Measurements from ENCODE around the gene TMA7B. TPM values are rescaled to one million over a fixed set of nuclear protein-coding genes. Genes with fewer than 3 reads are reported as not detected.

TMA7B gene
- total RNA-seq, 2 experiments from 2014 or later: 8.6 to 8.7 TPM

DNA sequence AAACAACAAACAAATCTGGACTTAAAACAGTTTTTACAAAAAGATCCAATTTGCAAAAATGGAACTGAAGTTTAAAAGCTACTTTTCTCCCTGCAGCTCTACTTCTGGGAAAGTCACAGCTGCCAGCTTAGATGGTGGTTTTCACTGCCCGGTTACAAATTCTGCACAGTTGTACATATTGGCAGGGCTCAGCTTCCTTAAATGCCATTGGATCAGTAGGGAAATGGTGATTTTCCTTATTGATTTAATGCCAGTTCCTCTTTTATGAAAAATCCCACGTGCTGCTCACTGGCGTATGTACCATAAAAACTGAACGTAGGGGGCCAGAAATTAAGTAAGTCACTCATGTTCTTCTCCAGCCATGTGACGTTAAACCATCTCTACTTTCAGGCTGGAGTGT, 36.5 kb upstream of the TMA7B start:
- CTCF ChIA-PET: interaction anchor here (1.9 to 11.3 kb wide), 5 partner anchors 10 to 100 kb away, joined by 6 to 242 read pairs (median 42); no protein-coding TSS in a partner anchor
- no peak for DNase-seq
- H3K4me1 Mint-ChIP-seq (ENCODE audit: low read depth): peaks cover 65% of the 10 kb centered on the region
- H3K27me3 Mint-ChIP-seq (ENCODE audit: low read depth): no peaks in the 10 kb centered on the region
- no peak overlapping the region for H3K4me3 Mint-ChIP-seq
- H3K36me3 Mint-ChIP-seq (ENCODE audit: low read depth): peaks cover 66% of the 10 kb centered on the region
- ATAC-seq: no peak
- POLR2A ChIA-PET: interaction anchor here (1.7 to 11.3 kb wide), 3 partner anchors 9 to 23 kb away, joined by 8 to 412 read pairs (median 17); partner anchors contain the start of gene GRAP2
- H3K9me3 Mint-ChIP-seq (ENCODE audit: insufficient read depth): no peaks in the 10 kb centered on the region
- no peak overlapping the region for H3K27ac Mint-ChIP-seq

DNA sequence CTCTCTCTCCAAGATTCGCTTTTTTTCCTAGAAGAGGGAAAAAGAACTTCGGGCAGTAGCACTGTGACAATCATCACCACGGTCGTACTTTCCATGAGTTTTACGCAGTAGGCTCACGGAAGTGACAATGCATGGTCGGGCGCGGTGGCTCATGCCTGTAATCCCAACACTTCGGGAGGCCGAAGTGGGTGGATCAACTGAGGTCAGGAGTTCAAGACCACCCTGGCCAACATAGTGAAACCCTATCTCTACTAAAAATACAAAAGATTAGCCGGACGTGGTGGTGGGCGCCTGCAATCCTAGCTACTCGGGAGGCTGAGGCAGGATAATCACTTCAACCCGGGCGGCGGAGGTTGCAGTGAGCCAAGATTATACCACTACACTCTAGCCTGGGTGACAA, 35.9 kb upstream of the TMA7B start:
- POLR2A ChIA-PET: interaction anchor here (1.1 to 11.3 kb wide), 5 partner anchors 9 to 24 kb away, joined by 5 to 412 read pairs (median 17); partner anchors contain the start of gene GRAP2
- H3K9me3 Mint-ChIP-seq (ENCODE audit: insufficient read depth): no peaks in the 10 kb centered on the region

DNA sequence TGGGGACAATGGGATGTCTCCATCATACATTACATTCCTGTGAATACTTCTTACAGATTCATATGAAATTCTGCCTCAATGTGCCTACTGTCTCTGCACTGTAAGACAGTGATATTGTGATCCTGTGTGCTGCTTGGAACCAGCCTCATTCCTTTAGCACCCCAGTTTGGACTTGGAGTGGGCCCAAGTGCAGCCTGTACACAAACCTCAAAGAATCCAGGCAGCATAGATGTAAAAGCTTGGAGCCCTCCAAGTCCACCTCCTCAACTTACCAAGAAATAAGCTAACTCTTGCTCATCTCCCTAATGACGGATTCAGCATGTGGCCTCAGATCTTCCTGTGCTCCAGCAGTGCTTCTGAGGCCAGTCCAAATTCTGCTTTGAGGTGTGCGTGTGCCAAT, 34.9 kb upstream of the TMA7B start:
- Mint-ChIP-seq H3K27me3 (ENCODE audit: low read depth) (no peaks in the 10 kb centered on the region), H3K27ac (no peak overlapping the region), H3K4me3 (no peak overlapping the region)

More for the DNA sequence above, 35.9 kb upstream of the TMA7B start:
- H3K4me1 Mint-ChIP-seq (ENCODE audit: low read depth): peaks cover 64% of the 10 kb centered on the region
- H3K27me3 Mint-ChIP-seq (ENCODE audit: low read depth): no peaks in the 10 kb centered on the region
- H3K36me3 Mint-ChIP-seq (ENCODE audit: low read depth): peaks cover 66% of the 10 kb centered on the region
- CTCF ChIA-PET: interaction anchor here (0.9 to 11.3 kb wide), 8 partner anchors 9 to 424 kb away, joined by 3 to 242 read pairs (median 14); no protein-coding TSS in a partner anchor
- no peak overlapping the region for H3K27ac Mint-ChIP-seq
- DNase-seq: no peak
- no peak for ATAC-seq
- no peak overlapping the region for H3K4me3 Mint-ChIP-seq

GRCh38 chr22:39925909-39926679, 34.1 kb upstream of the TMA7B start:
- ATAC-seq: peak; percentile 32
- ChIA-PET CTCF (interaction anchor here (1.1 to 11.3 kb wide), 13 partner anchors 8 to 111 kb away, joined by 3 to 242 read pairs (median 6); partner anchors contain the start of gene GRAP2), POLR2A (interaction anchor here (0.6 to 11.3 kb wide), 13 partner anchors 7 to 152 kb away, joined by 3 to 412 read pairs (median 5); partner anchors contain the start of gene GRAP2)
- H3K36me3 Mint-ChIP-seq (ENCODE audit: low read depth): peaks cover 49% of the 10 kb centered on the region
- no peaks in the 10 kb centered on the region for H3K9me3 Mint-ChIP-seq (ENCODE audit: insufficient read depth)
- peaks cover 46% of the 10 kb centered on the region for H3K4me1 Mint-ChIP-seq (ENCODE audit: low read depth)
- H3K27me3 Mint-ChIP-seq (ENCODE audit: low read depth): no peaks in the 10 kb centered on the region
- H3K4me3 Mint-ChIP-seq: no peak overlapping the region
- H3K27ac Mint-ChIP-seq: no peak overlapping the region
- DNase-seq: no peak

More for the DNA sequence above, 34.9 kb upstream of the TMA7B start:
- POLR2A ChIA-PET: interaction anchor here (0.6 to 11.3 kb wide), 10 partner anchors 8 to 151 kb away, joined by 3 to 412 read pairs (median 6); partner anchors contain the start of gene GRAP2
- CTCF ChIA-PET: interaction anchor here (0.9 to 11.3 kb wide), 11 partner anchors 8 to 423 kb away, joined by 3 to 242 read pairs (median 6); partner anchors contain the start of gene GRAP2
- peak; percentile 0 for ATAC-seq
- DNase-seq: no peak
- H3K9me3 Mint-ChIP-seq (ENCODE audit: insufficient read depth): no peaks in the 10 kb centered on the region
- peaks cover 56% of the 10 kb centered on the region for H3K36me3 Mint-ChIP-seq (ENCODE audit: low read depth)
- peaks cover 54% of the 10 kb centered on the region for H3K4me1 Mint-ChIP-seq (ENCODE audit: low read depth)

DNA sequence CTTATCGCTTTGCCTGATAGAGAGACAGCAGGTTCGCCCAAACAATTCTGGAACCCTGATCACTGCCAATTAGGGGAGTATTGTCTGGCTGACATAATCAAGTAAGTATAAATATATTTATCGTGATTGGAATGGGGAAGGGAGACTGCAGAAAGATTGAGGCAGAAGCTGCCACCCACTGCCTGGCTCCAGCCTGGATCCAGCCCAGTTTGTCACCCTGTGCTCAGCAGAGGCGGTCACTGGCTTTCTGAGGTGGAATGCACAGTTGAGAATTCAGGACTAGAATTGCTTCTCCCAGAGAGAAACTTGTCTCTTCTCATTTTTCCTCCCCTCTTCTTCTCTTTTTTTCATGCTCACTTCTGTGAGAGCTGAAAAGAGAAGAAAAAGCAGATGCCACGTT, 33.4 kb upstream of the TMA7B start:
- Mint-ChIP-seq H3K4me3 (no peak overlapping the region), H3K36me3 (ENCODE audit: low read depth) (peaks cover 47% of the 10 kb centered on the region), H3K9me3 (ENCODE audit: insufficient read depth) (no peaks in the 10 kb centered on the region), H3K27me3 (ENCODE audit: low read depth) (no peaks in the 10 kb centered on the region), H3K4me1 (ENCODE audit: low read depth) (peaks cover 41% of the 10 kb centered on the region), H3K27ac (no peak overlapping the region)
- ChIA-PET POLR2A (interaction anchor here (0.6 to 11.3 kb wide), 9 partner anchors 8 to 474 kb away, joined by 3 to 412 read pairs (median 5); partner anchors contain the start of gene GRAP2), CTCF (interaction anchor here (1.1 to 11.3 kb wide), 10 partner anchors 9 to 97 kb away, joined by 3 to 242 read pairs (median 6); partner anchors contain the start of gene GRAP2)
- DNase-seq: no peak
- no peak for ATAC-seq

DNA sequence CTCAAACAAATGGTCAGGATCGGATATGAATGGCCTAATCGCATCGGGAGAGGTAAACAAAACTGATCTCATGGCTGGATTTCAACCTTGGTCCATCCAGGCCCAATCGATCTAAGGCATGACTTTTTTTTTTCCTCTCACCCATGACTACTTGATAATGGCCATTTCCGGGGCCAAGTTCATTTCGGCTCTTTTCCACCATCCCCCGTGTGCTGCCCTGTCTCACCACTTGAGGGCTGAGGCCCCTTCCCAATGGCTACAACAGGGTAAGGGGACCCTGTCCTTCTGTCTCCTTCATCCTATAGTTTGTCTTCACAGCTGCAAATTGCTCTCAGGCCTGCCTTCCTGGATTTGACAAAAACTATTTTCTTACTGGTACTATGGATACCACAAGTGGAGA, 32.7 kb upstream of the TMA7B start:
- Mint-ChIP-seq H3K4me1 (ENCODE audit: low read depth) (peaks cover 34% of the 10 kb centered on the region), H3K27ac (no peak overlapping the region), H3K36me3 (ENCODE audit: low read depth) (peaks cover 44% of the 10 kb centered on the region), H3K4me3 (no peak overlapping the region), H3K27me3 (ENCODE audit: low read depth) (no peaks in the 10 kb centered on the region), H3K9me3 (ENCODE audit: insufficient read depth) (no peaks in the 10 kb centered on the region)
- POLR2A ChIA-PET: interaction anchor here (0.6 to 11.3 kb wide), 8 partner anchors 8 to 475 kb away, joined by 3 to 412 read pairs (median 6); partner anchors contain the start of gene GRAP2
- CTCF ChIA-PET: interaction anchor here (0.9 to 11.3 kb wide), 10 partner anchors 8 to 32 kb away, joined by 3 to 242 read pairs (median 6); no protein-coding TSS in a partner anchor
- ATAC-seq: peak; percentile 31
- peak; percentile 65 for DNase-seq

GRCh38 chr22:39928536-39929520, 31.4 kb upstream of the TMA7B start:
- H3K9me3 Mint-ChIP-seq (ENCODE audit: insufficient read depth): no peaks in the 10 kb centered on the region
- peaks cover 35% of the 10 kb centered on the region for H3K4me1 Mint-ChIP-seq (ENCODE audit: low read depth)
- peaks cover 45% of the 10 kb centered on the region for H3K36me3 Mint-ChIP-seq (ENCODE audit: low read depth)
- H3K27ac Mint-ChIP-seq: no peak overlapping the region
- H3K27me3 Mint-ChIP-seq (ENCODE audit: low read depth): no peaks in the 10 kb centered on the region
- DNase-seq: no peak
- no peak for ATAC-seq
- no peak overlapping the region for H3K4me3 Mint-ChIP-seq
- ChIA-PET POLR2A (interaction anchor here (0.7 to 11.3 kb wide), 5 partner anchors 9 to 54 kb away, joined by 3 to 412 read pairs (median 7); no protein-coding TSS in a partner anchor), CTCF (interaction anchor here (0.9 to 11.3 kb wide), 13 partner anchors 8 to 394 kb away, joined by 3 to 242 read pairs (median 5); no protein-coding TSS in a partner anchor)

DNA sequence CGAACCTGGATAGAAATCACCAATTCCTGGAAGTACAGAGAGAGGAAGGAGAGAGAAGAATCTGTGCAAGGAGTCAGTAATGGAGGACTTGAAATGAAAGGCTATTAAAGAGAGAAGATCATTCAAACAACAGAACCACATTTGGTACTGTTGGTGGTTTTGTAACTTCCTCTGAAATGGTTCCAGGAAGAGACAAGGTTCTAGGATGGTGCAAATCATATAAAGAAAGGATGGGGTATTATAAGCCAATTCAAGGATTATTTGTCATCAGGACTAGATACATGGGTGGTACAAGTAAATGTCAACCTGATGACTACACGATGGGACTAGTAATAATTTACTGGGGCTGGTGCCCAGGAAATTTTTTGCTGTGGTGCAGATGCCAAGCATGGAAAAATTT, 28.9 kb upstream of the TMA7B start:
- ChIA-PET CTCF (interaction anchor here (2.1 to 11.3 kb wide), 3 partner anchors 11 to 20 kb away, joined by 12 to 242 read pairs (median 15); no protein-coding TSS in a partner anchor), POLR2A (interaction anchor here (1.1 to 11.3 kb wide), 3 partner anchors 10 to 20 kb away, joined by 5 to 412 read pairs (median 15); no protein-coding TSS in a partner anchor)
- no peak overlapping the region for H3K27ac Mint-ChIP-seq

DNA sequence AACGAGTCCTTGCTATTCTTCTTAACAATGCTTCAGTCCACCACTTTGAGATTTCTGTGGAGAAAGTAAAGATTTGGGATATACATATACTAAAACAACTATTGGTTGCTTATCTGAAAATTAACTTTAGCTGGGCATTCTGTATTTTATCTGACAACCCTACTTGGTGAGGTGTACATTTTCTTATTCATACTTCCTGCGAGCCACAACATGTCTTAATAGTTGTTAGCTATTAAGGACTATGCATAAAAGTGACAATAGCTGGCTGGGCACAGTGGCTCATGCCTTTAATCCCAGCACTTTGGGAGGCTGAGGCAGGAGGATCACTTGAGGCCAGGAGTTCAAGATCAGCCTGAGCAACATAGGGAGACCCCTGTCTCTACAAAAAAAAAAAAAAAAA, 28.0 kb upstream of the TMA7B start:
- peaks cover 48% of the 10 kb centered on the region for H3K36me3 Mint-ChIP-seq (ENCODE audit: low read depth)
- POLR2A ChIA-PET: interaction anchor here (0.8 to 2.6 kb wide), 6 partner anchors 8 to 26 kb away, joined by 4 to 18 read pairs (median 14); no protein-coding TSS in a partner anchor

More for the DNA sequence above, 28.9 kb upstream of the TMA7B start:
- no peak for DNase-seq
- ATAC-seq: peak; percentile 15
- H3K36me3 Mint-ChIP-seq (ENCODE audit: low read depth): peaks cover 45% of the 10 kb centered on the region
- no peaks in the 10 kb centered on the region for H3K9me3 Mint-ChIP-seq (ENCODE audit: insufficient read depth)
- no peak overlapping the region for H3K4me3 Mint-ChIP-seq
- peaks cover 37% of the 10 kb centered on the region for H3K4me1 Mint-ChIP-seq (ENCODE audit: low read depth)
- H3K27me3 Mint-ChIP-seq (ENCODE audit: low read depth): no peaks in the 10 kb centered on the region

GRCh38 chr22:39932918-39933649, 27.1 kb upstream of the TMA7B start:
- Mint-ChIP-seq H3K4me1 (ENCODE audit: low read depth) (peaks cover 56% of the 10 kb centered on the region), H3K4me3 (peak overlapping the region; percentile 68), H3K27me3 (ENCODE audit: low read depth) (no peaks in the 10 kb centered on the region), H3K36me3 (ENCODE audit: low read depth) (peaks cover 57% of the 10 kb centered on the region), H3K27ac (peak overlapping the region; percentile 85), H3K9me3 (ENCODE audit: insufficient read depth) (no peaks in the 10 kb centered on the region)
- ChIA-PET POLR2A (interaction anchor here (0.7 to 2.6 kb wide), 10 partner anchors 9 to 111 kb away, joined by 3 to 18 read pairs (median 7); partner anchors contain the start of gene TMA7B), CTCF (interaction anchor here (0.7 to 4.3 kb wide), 26 partner anchors 10 to 415 kb away, joined by 3 to 79 read pairs (median 7); partner anchors contain the start of genes GRAP2 and TMA7B)
- DNase-seq (peak; percentile 83), ATAC-seq (peak; percentile 40)

More for the DNA sequence above, 28.0 kb upstream of the TMA7B start:
- H3K4me1 Mint-ChIP-seq (ENCODE audit: low read depth): peaks cover 46% of the 10 kb centered on the region
- H3K27ac Mint-ChIP-seq: no peak overlapping the region
- no peak for ATAC-seq
- H3K4me3 Mint-ChIP-seq: no peak overlapping the region
- H3K9me3 Mint-ChIP-seq (ENCODE audit: insufficient read depth): no peaks in the 10 kb centered on the region
- H3K27me3 Mint-ChIP-seq (ENCODE audit: low read depth): no peaks in the 10 kb centered on the region
- DNase-seq: no peak
- CTCF ChIA-PET: interaction anchor here (0.6 to 4.3 kb wide), 22 partner anchors 9 to 416 kb away, joined by 3 to 79 read pairs (median 8); partner anchors contain the start of genes GRAP2 and TMA7B

Measured in activated CD8-positive, alpha-beta T cell treated with anti-CD3 and anti-CD28 coated beads, Interleukin-2, amount 10 ng/mL, durations not matched to agents 7 days and 5 days (primary cell).